NCI-H2171 treated with DMSO at 0.1 percent for 48 hours (cell line): ENCODE data around the gene CDO1.

Experiments
- DNase-seq: peaks from one replicate; lab custom pipeline; 2025; lab: John Stamatoyannopoulos, UW

CDO1 gene

GRCh38 chr5:115785381-115786065 lies 30.9 kb downstream of the CDO1 start:
- DNase-seq: peak; percentile 40

- DNase-seq: no peak
Observed at GRCh38 chr5:115778417-115778816, 38.0 kb downstream of the CDO1 start.

- DNase-seq: no peak
Observed at GRCh38 chr5:115776989-115777388, 39.5 kb downstream of the CDO1 start.

GRCh38 chr5:115775999-115776398 lies 40.5 kb downstream of the CDO1 start:
- DNase-seq: peak; percentile 42

GRCh38 chr5:115774684-115775083 lies 41.8 kb downstream of the CDO1 start:
- peak; percentile 91 for DNase-seq

GRCh38 chr5:115772731-115773475 lies 43.6 kb downstream of the CDO1 start:
- DNase-seq: no peak

- DNase-seq: no peak
Observed at GRCh38 chr5:115770466-115770865, 46.0 kb downstream of the CDO1 start.

GRCh38 chr5:115767424-115767823 lies 49.0 kb downstream of the CDO1 start:
- DNase-seq: no peak

- no peak for DNase-seq
Observed at GRCh38 chr5:115766608-115767007, 49.9 kb downstream of the CDO1 start.

GRCh38 chr5:115758356-115758755 lies 58.1 kb downstream of the CDO1 start:
- DNase-seq: no peak

- no peak for DNase-seq
Observed at GRCh38 chr5:115755675-115756074, 60.8 kb downstream of the CDO1 start.
